ENCODE measurements around the gene OPA3.

GRCh38 chr19:45497791-45498190 lies 86.8 kb downstream of the OPA3 start:
- TF ChIP-seq CTCF (IDR thresholded peaks at IDR 0.05; ENCODE audit: borderline replicate concordance, extremely low read depth, low read length, poor library complexity, severe bottlenecking) (no peak), EZH2 (IDR thresholded peaks at IDR 0.05; ENCODE audit: borderline replicate concordance, low read depth, low read length, severe bottlenecking) (no peak)

Measured in DND-41 (cell line).